MCF 10A (cell line): ENCODE data around the gene SSH2. TPM values are rescaled to one million over a fixed set of nuclear protein-coding genes. Genes with fewer than 3 reads are reported as not detected.
A peak's percentile ranks its signal among the peaks of the same experiment; 100 is the strongest.

Experiments used
- BruUV-seq: library from RNA; stranded (reverse); fragments of 400-500 nt; replicated peaks from 2 replicates; lab custom pipeline; 2021; lab: Mats Ljungman, UMichigan
- CTCF ChIA-PET: fragments of 300-600 bp; sonication (Branson Sonifier 250); formaldehyde crosslinking; extraction: SDS; loops from one replicate; lab custom pipeline; 2021; ENCODE audit warnings: antibody characterized with exemption, inconsistent platforms; lab: Yijun Ruan, JAX
- POLR2A ChIA-PET: fragments of 300-600, 350-650 bp; sonication (Branson Sonifier 250); formaldehyde crosslinking; extraction: SDS; loops from one replicate; lab custom pipeline; 2020; ENCODE audit warnings: antibody characterized with exemption, inconsistent platforms; lab: Yijun Ruan, JAX
- DNase-seq: peaks from one replicate; pipeline ENCODE4 v3.0.0-alpha.2; 2018; ENCODE audit not compliant: unreplicated experiment
- H3K27ac Mint-ChIP-seq: one replicate; pipeline ENCODE4 v1.8.0; 2022; ENCODE audit warnings: mild to moderate bottlenecking, low read depth, mixed read lengths; ENCODE audit not compliant: unreplicated experiment
- H3K27me3 Mint-ChIP-seq: one replicate; pipeline ENCODE4 v1.8.0; 2022; ENCODE audit warnings: mixed read lengths; ENCODE audit not compliant: insufficient read depth, unreplicated experiment
- H3K36me3 Mint-ChIP-seq: one replicate; pipeline ENCODE4 v1.8.0; 2022; ENCODE audit warnings: mild to moderate bottlenecking, moderate library complexity, mixed read lengths; ENCODE audit not compliant: insufficient read depth, unreplicated experiment
- H3K4me1 Mint-ChIP-seq: one replicate; pipeline ENCODE4 v1.8.0; 2022; ENCODE audit warnings: mixed read lengths; ENCODE audit not compliant: insufficient read depth, unreplicated experiment
- H3K4me3 Mint-ChIP-seq: one replicate; pipeline ENCODE4 v1.8.0; 2022; ENCODE audit warnings: mild to moderate bottlenecking, moderate library complexity, mixed read lengths; ENCODE audit not compliant: unreplicated experiment
- H3K9me3 Mint-ChIP-seq: one replicate; pipeline ENCODE4 v1.8.0; 2022; ENCODE audit warnings: mixed read lengths; ENCODE audit not compliant: unreplicated experiment
- intact Hi-C: fragments of 100-400 bp; cut with micrococcal nuclease; formaldehyde crosslinking; loops from 2 replicates; pipeline ENCODE4 v1.14.1; 2022
- total RNA-seq: library from RNA; stranded (reverse); gene quantifications from 2 replicates; pipeline ENCODE4 v1.2.3, GENCODE V29; 2022
- TF ChIP-seq, protein P1 (sequence below): fragments of 200-600 bp; IDR thresholded peaks from one replicate; pipeline ENCODE4 v1.8.0; 2022; ENCODE audit warnings: antibody characterized with exemption, mild to moderate bottlenecking; ENCODE audit not compliant: unreplicated experiment

SSH2 gene
- total RNA-seq, 1 experiment from 2014 or later: 21.9 TPM

GRCh38 chr17:29733166-29733565 lies 196.9 kb downstream of the SSH2 start:
- Mint-ChIP-seq H3K27me3 (no peaks in the 10 kb centered on the region), H3K4me1 (peaks cover 8% of the 10 kb centered on the region), H3K4me3 (no peak overlapping the region), H3K9me3 (peaks cover 15% of the 10 kb centered on the region), H3K36me3 (peaks cover 11% of the 10 kb centered on the region), H3K27ac (peak overlapping the region; percentile 39)
- ChIA-PET POLR2A (interaction anchor here (0.6 to 1.5 kb wide), 3 partner anchors 10 to 94 kb away, joined by 3 to 4 read pairs (median 3); no protein-coding TSS in a partner anchor), CTCF (interaction anchor here (0.7 to 1.2 kb wide), 2 partner anchors 28 to 34 kb away, joined by 3 to 4 read pairs; no protein-coding TSS in a partner anchor)
- TF ChIP-seq, protein P1, sequence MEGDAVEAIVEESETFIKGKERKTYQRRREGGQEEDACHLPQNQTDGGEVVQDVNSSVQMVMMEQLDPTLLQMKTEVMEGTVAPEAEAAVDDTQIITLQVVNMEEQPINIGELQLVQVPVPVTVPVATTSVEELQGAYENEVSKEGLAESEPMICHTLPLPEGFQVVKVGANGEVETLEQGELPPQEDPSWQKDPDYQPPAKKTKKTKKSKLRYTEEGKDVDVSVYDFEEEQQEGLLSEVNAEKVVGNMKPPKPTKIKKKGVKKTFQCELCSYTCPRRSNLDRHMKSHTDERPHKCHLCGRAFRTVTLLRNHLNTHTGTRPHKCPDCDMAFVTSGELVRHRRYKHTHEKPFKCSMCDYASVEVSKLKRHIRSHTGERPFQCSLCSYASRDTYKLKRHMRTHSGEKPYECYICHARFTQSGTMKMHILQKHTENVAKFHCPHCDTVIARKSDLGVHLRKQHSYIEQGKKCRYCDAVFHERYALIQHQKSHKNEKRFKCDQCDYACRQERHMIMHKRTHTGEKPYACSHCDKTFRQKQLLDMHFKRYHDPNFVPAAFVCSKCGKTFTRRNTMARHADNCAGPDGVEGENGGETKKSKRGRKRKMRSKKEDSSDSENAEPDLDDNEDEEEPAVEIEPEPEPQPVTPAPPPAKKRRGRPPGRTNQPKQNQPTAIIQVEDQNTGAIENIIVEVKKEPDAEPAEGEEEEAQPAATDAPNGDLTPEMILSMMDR: no peak
- intact Hi-C loops: no loop called here
- BruUV-seq: no TSS peak
- peak; percentile 41 for DNase-seq

GRCh38 chr17:29732613-29733012 lies 197.4 kb downstream of the SSH2 start:
- CTCF ChIA-PET: interaction anchor here (0.6 to 1.2 kb wide), 2 partner anchors 34 to 367 kb away, joined by 3 to 4 read pairs; no protein-coding TSS in a partner anchor
- BruUV-seq: no TSS peak
- peak overlapping the region; percentile 39 for H3K27ac Mint-ChIP-seq
- no peak for DNase-seq
- POLR2A ChIA-PET: interaction anchor here (0.6 to 1.5 kb wide), 4 partner anchors 9 to 93 kb away, joined by 3 to 4 read pairs (median 3); no protein-coding TSS in a partner anchor
- intact Hi-C loops: no loop called here
- peaks cover 20% of the 10 kb centered on the region for H3K9me3 Mint-ChIP-seq
- peaks cover 11% of the 10 kb centered on the region for H3K36me3 Mint-ChIP-seq
- H3K4me1 Mint-ChIP-seq: peaks cover 8% of the 10 kb centered on the region
- H3K27me3 Mint-ChIP-seq: no peaks in the 10 kb centered on the region
- TF ChIP-seq, protein P1: no peak
- no peak overlapping the region for H3K4me3 Mint-ChIP-seq

- Mint-ChIP-seq H3K4me1 (peaks cover 8% of the 10 kb centered on the region), H3K27ac (no peak overlapping the region), H3K4me3 (no peak overlapping the region), H3K36me3 (peaks cover 11% of the 10 kb centered on the region), H3K9me3 (peaks cover 22% of the 10 kb centered on the region), H3K27me3 (no peaks in the 10 kb centered on the region)
- DNase-seq: no peak
- ChIA-PET CTCF (interaction anchor here (0.6 to 1.2 kb wide), 2 partner anchors 33 to 367 kb away, joined by 3 to 4 read pairs; no protein-coding TSS in a partner anchor), POLR2A (interaction anchor here (0.9 to 1.2 kb wide), 2 partner anchors 21 to 93 kb away, joined by 3 read pairs; no protein-coding TSS in a partner anchor)
- BruUV-seq: no TSS peak
- intact Hi-C loops: no loop called here
- TF ChIP-seq, protein P1: no peak
These were observed 197.8 kb downstream of the SSH2 start for GRCh38 chr17:29732209-29732608.

DNA sequence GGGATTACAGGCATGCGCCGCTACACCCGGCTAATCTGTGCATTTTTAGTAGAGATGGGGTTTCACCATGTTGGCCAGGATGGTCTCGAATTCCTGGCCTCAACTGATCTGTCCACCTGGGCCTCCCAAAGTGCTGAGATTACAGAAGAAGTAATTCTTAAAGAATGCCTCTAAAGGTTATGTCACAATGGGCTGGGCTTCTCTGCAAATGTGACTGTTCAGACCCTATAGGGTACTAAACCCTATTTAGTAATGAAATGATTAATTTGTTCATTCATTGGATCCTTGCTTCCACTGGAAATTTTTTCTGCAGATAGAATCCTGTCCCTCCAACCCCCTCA lies 198.5 kb downstream of the SSH2 start:
- intact Hi-C loops: no loop called here
- Mint-ChIP-seq H3K4me3 (no peak overlapping the region), H3K4me1 (peaks cover 14% of the 10 kb centered on the region), H3K27ac (no peak overlapping the region), H3K27me3 (no peaks in the 10 kb centered on the region), H3K36me3 (peaks cover 11% of the 10 kb centered on the region), H3K9me3 (peaks cover 22% of the 10 kb centered on the region)
- DNase-seq: no peak
- ChIA-PET CTCF (no interaction called here), POLR2A (interaction anchor here (0.9 kb wide), 1 partner anchor 20 kb away, joined by 3 read pairs; no protein-coding TSS in a partner anchor)
- TF ChIP-seq, protein P1: no peak
- BruUV-seq: no TSS peak
